Calu3 (cell line): ENCODE results near the gene DEGS2. TPM values are rescaled to one million over a fixed set of nuclear protein-coding genes. Genes with fewer than 3 reads are reported as not detected.
A peak's percentile ranks its signal among the peaks of the same experiment; 100 is the strongest.

ENCODE experiments used
- BruUV-seq: library from RNA; stranded (reverse); fragments of 400-500 nt; replicated peaks from 2 replicates; lab custom pipeline; 2021; lab: Mats Ljungman, UMichigan
- CTCF ChIA-PET: fragments of 300-600 bp; sonication (Branson Sonifier 250); formaldehyde crosslinking; loops from one replicate; lab custom pipeline; 2022; ENCODE audit warnings: antibody characterized with exemption; lab: Charles Lee
- DNase-seq: peaks from one replicate; pipeline ENCODE4 v3.0.0; 2022
- H3K27ac Mint-ChIP-seq: one replicate; pipeline ENCODE4 v1.8.0; 2022; ENCODE audit warnings: mixed read lengths; ENCODE audit not compliant: unreplicated experiment
- H3K27me3 Mint-ChIP-seq: one replicate; pipeline ENCODE4 v1.8.0; 2022; ENCODE audit warnings: mixed read lengths; ENCODE audit not compliant: unreplicated experiment
- H3K36me3 Mint-ChIP-seq: one replicate; pipeline ENCODE4 v1.8.0; 2022; ENCODE audit warnings: mild to moderate bottlenecking, moderate library complexity, mixed read lengths; ENCODE audit not compliant: insufficient read depth, unreplicated experiment
- H3K4me1 Mint-ChIP-seq: one replicate; pipeline ENCODE4 v1.8.0; 2022; ENCODE audit warnings: mild to moderate bottlenecking, low read depth, mixed read lengths; ENCODE audit not compliant: unreplicated experiment
- H3K4me3 Mint-ChIP-seq: one replicate; pipeline ENCODE4 v1.8.0; 2022; ENCODE audit warnings: mild to moderate bottlenecking, low read depth, moderate library complexity, mixed read lengths; ENCODE audit not compliant: unreplicated experiment
- H3K9me3 Mint-ChIP-seq: one replicate; pipeline ENCODE4 v1.8.0; 2022; ENCODE audit warnings: low read depth, mixed read lengths; ENCODE audit not compliant: unreplicated experiment
- CTCF ChIP-seq: fragments of 200-600 bp; IDR thresholded peaks from one replicate; pipeline ENCODE4 v1.8.0; 2022; ENCODE audit warnings: antibody characterized with exemption; ENCODE audit not compliant: unreplicated experiment
- intact Hi-C: fragments of 100-400 bp; cut with micrococcal nuclease; formaldehyde crosslinking; loops from one replicate; pipeline ENCODE4 v1.10.0; 2022; ENCODE audit not compliant: unreplicated experiment
- total RNA-seq: library from RNA; stranded (reverse); gene quantifications from 2 replicates; pipeline ENCODE4 v1.2.3, GENCODE V29; 2022

DEGS2 gene
- total RNA-seq, 1 experiment from 2014 or later = 2.5 TPM

- Mint-ChIP-seq H3K27ac (no peak overlapping the region), H3K4me1 (peaks cover 20% of the 10 kb centered on the region), H3K4me3 (no peak overlapping the region), H3K36me3 (no peaks in the 10 kb centered on the region), H3K9me3 (no peaks in the 10 kb centered on the region), H3K27me3 (no peaks in the 10 kb centered on the region)
- no TSS peak for BruUV-seq
- intact Hi-C loops = no loop called here
- CTCF ChIA-PET = interaction anchor here (1.5 kb wide), 1 partner anchor 11 kb away, joined by 4 read pairs; no protein-coding TSS in a partner anchor
- peak; percentile 56 for DNase-seq
- no peak for TF ChIP-seq CTCF
Observed at GRCh38 chr14:100144996-100145646, 14.3 kb downstream of the DEGS2 start.

- intact Hi-C loops = no loop called here
- H3K27me3 Mint-ChIP-seq = no peaks in the 10 kb centered on the region
Observed at GRCh38 chr14:100144645-100144995, 14.8 kb downstream of the DEGS2 start.

DNA sequence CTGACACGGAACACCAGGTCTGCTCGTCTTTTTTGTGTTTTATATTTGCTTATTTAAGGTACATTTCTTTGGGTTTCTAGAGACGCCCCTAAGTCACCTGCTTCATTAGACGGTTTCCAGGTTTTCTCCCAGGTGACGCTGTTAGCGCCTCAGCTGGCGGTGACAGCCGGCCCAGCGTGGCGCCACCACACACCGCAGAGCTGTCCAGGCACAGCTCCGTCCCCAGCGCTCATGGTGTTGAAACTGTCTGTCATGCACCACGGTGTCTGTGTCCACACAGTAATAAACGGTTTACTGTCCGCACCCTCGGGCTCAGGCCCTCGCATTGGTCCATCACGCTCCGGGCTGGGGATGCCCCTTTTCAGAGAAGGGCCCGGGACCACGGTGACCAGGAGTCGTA lies 15.5 kb downstream of the DEGS2 start:
- Mint-ChIP-seq H3K36me3 (no peaks in the 10 kb centered on the region), H3K27ac (no peak overlapping the region), H3K4me1 (peaks cover 21% of the 10 kb centered on the region), H3K27me3 (no peaks in the 10 kb centered on the region), H3K9me3 (no peaks in the 10 kb centered on the region), H3K4me3 (no peak overlapping the region)
- intact Hi-C loops = no loop called here
- BruUV-seq = no TSS peak
- CTCF ChIA-PET = no interaction called here
- TF ChIP-seq CTCF = no peak
- DNase-seq = no peak

More at GRCh38 chr14:100144645-100144995, 14.8 kb downstream of the DEGS2 start:
- no peak for TF ChIP-seq CTCF
- H3K36me3 Mint-ChIP-seq = no peaks in the 10 kb centered on the region
- H3K4me1 Mint-ChIP-seq = peaks cover 20% of the 10 kb centered on the region
- no peak overlapping the region for H3K4me3 Mint-ChIP-seq
- no peak overlapping the region for H3K27ac Mint-ChIP-seq
- DNase-seq = no peak
- no TSS peak for BruUV-seq
- H3K9me3 Mint-ChIP-seq = no peaks in the 10 kb centered on the region
- CTCF ChIA-PET = no interaction called here

DNA sequence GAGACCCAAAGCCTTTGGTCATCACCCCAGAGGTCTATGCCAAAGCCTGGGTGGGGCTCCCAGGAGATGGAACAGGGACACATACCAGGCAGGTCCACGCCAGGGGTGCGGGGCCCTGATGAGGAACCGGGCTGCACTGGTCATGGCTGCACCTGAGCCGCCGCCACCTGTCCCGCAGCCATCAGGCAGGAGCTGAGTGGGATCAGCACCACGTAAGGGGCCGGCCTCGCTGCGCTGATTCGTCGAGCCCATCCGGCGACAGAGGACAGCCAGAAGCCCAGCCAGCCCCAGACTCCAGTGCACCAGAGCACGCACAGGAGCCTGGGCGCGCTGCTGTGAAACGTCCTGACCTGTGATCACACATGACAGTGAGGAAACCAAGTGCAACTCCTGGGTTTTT lies 15.9 kb downstream of the DEGS2 start:
- no peaks in the 10 kb centered on the region for H3K36me3 Mint-ChIP-seq
- no peaks in the 10 kb centered on the region for H3K27me3 Mint-ChIP-seq
- intact Hi-C loops = no loop called here
- no peaks in the 10 kb centered on the region for H3K9me3 Mint-ChIP-seq
- no peak overlapping the region for H3K4me3 Mint-ChIP-seq
- H3K4me1 Mint-ChIP-seq = peaks cover 25% of the 10 kb centered on the region
- no peak for TF ChIP-seq CTCF
- no peak overlapping the region for H3K27ac Mint-ChIP-seq
- no peak for DNase-seq
- CTCF ChIA-PET = no interaction called here
- no TSS peak for BruUV-seq
